HG03457 (cell line): ENCODE data around the gene TCEANC2.
"Not testable (repeated sequence)": the region's sequence is repeated elsewhere in the genome, so short reads cannot be mapped to it uniquely, and the experiment has no call there.

Experiments used
- ATAC-seq: cut with Tn5 transposase; IDR thresholded peaks from one replicate; pipeline ENCODE4 v1.9.1; 2021; ENCODE audit warnings: moderate number of reproducible peaks; ENCODE audit not compliant: unreplicated experiment

TCEANC2 gene

DNA sequence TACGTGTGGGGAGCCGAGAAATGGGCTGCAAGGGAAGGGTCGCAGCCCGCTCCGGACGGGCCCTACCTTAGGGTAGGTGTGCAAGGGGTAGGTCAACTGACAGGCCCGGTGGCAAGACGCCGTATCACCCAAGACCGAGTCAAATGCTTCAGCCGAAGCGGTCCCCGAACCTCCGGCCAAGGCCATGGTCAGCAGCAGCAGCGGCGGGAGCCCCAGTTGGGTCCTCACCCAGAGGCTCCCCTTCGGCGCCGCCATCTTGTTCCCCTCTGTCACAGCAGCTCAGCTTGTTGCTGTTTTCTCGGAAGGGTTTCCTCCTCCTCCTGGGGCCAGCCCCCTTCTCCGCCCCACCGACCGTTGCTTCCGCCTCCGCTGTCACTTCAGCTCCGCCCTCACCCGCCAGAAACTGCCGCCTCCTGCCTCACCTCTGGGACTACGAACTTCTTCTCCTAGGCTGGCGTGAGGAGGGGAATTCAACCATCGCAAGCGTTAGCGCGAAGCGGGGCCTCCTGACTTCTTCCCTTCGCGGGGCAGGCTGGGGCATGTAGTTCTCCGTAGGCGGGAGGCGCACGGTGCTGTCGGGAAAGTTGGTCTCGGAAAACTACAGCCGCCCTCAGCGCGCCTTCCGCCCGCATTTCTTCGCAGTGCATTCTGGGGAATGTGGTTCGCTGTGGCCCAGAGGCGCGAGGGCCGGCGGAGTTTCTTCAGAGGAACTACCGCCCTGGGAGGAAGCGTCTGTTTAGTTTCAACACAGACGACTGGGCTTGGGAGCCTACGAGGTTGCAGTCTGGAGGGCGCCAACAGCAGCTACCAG, at the start of gene TCEANC2, which contains the start of gene TMEM59:
Gene TCEANC2, plus strand, starts transcription at position 675 of the 811 bp plus-strand sequence. CDS start 815 bp downstream, outside the sequence.
Gene TMEM59, minus strand, starts transcription at position 271 of the 811 bp plus-strand sequence. Its CDS starts 16 bp downstream, at position 255.
- ATAC-seq, result peak; percentile 90

DNA sequence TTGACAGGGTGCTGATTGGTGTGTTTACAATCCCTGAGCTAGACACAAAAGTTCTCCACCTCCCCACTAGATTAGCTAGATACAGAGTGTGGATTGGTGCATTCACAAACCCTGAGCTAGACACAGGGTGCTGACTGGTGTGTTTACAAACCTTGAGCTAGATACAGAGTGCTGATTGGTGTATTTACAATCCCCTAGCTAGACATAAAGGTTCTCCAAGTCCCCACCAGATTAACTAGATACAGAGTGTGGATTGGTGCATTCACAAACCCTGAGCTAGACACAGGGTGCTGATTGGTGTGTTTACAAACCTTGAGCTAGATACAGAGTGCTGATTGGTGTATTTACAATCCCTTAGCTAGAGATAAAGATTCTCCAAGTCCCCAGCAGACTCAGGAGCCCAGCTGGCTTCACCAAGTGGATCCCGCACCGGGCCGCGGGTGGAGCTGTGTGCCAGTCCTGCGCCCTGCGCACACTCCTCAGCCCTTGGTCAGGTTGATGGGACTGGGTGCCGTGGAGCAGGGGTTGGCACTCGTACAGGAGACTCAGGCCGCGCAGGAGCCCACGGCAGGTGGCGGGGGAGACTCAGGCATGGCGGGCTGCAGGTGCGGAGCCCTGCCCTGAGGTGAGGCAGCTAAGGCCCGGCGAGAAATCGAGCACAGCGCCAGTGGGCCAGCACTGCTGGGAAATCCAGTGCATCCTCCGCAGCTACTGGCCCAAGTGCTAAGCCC, 49.5 kb upstream of the TCEANC2 start:
- not testable (repeated sequence) for ATAC-seq

DNA sequence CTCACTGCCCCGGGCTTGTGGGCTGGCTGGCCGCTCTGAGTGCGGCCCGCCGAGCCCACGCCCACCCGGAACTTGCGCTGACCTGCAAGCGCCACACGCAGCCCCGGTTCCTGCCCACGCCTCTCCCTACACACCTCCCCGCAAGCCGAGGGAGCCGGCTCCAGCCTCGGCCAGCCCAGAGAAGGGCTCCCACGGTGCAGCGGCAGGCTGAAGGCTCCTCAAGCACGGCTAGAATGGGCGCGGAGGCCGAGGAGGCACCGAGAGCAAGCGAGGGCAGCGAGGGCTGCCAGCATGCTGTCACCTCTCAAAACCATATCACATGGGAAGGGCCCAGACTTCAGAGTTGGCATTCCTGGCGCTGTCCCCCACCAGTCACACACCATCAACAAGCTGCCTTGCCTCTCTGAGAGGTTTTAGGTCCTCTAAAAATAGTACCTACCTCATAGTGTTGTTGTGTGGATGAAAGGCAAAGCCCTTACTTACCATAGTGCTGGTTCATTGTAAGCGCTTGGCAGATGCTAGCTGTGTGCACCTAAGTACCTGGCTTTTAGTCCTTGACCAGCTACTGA, 48.8 kb upstream of the TCEANC2 start:
- no peak for ATAC-seq

DNA sequence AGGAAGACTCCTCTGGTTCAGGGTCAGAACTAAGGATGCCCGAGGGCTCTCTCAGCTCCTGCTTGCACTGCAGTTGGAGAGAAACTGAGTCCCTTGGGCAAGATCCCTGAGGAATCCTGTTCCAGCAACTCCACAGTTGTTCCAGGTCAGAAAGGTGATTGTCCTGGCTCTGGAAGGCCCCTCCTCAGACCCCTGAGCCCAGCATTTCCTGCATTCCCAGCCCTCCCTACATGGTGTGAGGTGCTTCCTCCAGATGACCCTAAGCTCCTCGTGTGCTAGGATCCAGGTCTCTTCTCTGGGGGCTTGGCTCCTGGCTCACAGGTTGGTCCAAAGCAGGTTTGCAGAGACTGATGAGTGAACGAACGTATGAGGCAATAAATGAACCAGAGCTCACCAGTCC, 46.9 kb upstream of the TCEANC2 start:
- ATAC-seq, result no peak

DNA sequence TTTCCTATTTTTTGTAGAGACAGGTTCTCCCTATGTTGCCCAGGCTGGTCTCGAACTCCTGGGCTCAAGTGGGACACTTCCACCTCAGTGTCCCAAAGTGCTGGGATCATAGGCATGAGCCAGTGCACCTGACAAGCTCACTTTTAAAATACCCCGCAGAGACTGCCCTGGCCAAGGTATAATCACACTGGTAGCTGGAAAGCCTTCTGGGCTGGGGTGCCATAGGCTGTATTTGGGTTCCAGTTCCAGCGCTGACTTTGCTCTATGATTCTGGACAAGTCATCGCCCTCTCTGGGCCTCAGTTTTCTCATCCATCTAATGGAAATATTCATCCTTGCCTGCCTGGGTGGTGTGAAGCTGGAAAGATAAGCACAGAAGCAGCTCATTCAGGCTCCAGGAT, 45.8 kb upstream of the TCEANC2 start:
- no peak for ATAC-seq

DNA sequence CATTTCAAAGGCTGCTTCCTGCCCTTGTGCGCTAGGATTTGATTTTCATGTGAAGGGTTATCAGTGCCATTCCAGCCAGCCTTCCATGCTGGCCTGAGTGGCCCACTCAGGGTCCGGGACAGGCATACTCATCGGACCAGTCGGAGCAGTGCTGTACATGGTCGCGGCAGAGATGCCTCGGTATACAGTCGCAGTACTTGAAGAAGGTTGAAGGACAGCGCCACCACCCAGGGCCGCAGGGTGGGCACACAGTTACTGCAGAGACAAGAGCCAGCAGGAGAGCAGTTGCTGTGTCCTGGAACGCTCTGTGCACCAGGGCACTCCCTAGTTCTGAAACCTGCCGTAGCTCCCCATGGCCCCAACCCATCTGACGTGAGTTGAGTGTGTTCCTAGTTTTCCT, 44.5 kb upstream of the TCEANC2 start:
- ATAC-seq, result no peak

DNA sequence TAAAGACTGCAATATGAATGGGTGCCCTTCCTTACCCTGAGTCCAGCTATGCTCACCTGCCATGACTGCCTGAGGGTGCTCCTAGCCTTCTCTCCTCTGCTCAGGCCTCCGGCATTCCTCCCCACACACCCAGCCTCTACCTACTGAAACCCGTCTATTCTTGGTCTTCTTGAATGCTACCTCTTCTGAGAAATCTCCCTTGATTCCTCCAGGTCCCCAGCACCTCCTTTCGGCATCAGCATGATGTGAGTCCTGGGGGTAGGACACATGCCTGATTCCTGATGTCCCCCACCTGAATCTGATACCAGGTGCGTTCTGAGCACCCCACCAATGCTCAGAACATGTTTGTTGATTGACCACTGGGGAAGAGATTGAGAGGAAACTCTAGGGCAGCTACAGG, 44.0 kb upstream of the TCEANC2 start:
- ATAC-seq, result no peak

DNA sequence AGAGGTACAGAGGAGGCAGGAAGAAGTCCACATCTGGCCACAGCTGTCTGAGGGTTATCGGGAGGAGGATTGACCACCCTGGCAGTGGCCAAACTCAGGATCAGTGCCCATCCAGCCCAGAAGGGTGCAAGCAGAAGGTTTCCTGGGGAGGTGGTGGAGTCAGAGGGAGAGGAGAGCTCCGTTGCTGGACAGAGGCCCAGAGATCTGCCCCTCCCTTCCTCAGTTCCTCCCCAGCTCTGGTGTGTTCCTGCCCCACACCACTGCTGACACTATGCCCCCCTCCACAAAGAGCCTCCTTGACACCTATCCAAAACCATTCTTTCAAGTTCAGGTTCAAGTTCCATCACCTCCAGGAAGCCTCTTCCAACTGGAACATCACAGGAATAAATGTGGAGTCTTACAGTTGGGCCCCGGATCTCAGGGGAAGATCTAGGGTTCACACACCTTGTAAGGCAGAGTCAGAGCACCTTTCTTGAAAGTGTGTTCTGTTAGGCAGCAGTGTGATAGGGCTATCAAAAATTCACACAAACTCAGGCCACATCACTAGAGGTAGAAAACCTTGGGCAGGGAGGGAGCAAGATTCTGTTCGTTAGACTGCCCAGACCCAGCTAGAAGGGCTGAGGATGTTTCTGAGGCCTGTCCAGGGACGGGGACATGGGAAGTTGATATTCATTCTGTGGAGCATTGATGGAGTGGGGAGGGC, 42.8 kb upstream of the TCEANC2 start:
- no peak for ATAC-seq

DNA sequence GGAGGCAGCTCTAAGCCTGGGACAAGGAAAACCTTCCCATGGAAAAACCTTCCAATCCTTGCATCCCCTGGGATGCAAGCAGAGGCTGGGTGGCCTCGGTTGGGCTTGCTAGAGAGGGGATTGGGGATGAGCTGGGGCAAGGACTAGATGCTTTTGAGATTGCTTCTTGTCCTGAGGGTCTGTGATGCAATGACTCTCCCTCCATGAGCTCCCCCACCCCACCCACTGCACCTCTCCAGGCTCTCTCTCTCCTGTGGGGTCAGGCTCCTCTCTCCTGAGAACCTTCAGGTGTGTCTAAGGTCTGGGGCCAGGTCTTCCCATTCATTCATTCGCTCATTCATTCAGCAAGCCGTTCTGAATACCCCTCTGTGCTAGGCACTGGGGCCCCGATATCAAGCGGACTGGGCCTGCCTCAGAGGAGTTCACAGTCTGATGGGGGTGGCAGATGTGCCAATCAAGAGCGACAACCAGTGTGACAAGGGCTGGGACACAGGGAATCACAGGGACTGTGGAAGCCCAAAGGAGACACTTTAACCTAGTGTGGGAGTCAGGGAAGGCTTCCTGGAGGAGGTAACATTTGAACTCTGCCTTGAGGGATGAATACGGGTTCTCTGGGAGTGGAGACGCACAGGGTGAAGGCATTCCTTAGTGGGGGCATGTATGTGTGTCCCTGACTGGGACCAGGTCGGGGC, 41.9 kb upstream of the TCEANC2 start:
- no peak for ATAC-seq

DNA sequence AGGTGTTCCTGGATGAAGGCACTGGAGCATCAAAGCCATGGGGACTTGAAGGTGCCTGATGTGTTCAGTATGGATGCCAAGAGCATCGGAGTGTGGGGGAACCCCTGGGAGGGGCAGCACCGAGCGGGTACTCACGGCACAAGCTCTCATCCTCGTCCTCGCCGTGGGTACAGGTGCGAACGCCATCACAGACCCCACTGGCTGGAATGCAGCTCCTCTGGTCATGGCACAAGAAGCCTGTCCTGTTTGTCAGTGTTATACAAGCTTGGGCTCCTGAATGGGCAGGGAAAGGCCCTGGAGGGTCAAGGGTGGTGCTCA, 41.4 kb upstream of the TCEANC2 start:
- no peak for ATAC-seq

DNA sequence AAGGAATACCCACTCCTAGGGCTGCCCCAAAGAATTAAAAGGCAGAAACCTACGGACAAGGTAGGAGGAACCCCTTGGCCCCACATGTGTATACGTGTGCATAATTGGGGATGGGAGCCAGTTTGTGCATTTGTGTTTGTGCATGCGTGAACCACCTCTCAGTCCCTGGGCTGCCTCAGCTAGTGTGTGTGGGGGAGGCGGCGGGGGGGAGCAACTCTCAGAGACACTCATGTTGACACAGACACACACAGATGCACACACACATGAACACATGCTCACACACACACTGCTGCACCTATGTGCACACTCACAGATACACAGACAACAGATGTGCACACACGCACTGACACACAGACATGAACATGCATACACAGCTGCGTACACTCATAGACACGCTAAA, 40.5 kb upstream of the TCEANC2 start:
- no peak for ATAC-seq

DNA sequence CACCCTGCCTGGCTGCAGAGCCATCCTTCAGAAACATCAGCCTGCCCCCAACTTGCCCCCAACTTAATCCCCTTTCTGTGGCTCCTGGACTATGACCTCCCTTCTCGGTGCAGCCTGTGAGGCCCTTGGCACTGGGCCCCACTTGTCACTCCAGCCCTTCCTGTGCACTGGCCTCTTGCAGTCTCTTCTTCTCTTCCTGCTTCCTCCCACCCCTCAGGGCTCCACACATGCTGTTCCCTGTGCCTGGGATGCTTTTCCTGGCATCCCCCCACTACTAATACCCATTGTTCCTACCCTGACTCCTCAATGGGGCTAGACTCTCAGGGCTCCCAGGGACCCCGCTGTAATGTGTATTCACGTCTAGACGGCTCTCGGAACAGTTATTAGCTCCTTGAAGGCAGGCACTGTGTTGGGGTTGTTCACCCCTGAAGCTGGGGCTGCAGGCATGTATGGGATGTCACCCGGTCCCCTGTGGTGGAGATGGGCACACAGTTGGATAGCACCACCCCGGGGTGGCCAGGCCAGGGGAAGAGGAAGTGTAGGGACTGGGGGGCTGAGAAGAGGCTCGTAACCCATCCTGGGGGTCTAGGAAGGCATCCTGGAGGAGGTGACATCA, 39.9 kb upstream of the TCEANC2 start:
- ATAC-seq, result no peak

DNA sequence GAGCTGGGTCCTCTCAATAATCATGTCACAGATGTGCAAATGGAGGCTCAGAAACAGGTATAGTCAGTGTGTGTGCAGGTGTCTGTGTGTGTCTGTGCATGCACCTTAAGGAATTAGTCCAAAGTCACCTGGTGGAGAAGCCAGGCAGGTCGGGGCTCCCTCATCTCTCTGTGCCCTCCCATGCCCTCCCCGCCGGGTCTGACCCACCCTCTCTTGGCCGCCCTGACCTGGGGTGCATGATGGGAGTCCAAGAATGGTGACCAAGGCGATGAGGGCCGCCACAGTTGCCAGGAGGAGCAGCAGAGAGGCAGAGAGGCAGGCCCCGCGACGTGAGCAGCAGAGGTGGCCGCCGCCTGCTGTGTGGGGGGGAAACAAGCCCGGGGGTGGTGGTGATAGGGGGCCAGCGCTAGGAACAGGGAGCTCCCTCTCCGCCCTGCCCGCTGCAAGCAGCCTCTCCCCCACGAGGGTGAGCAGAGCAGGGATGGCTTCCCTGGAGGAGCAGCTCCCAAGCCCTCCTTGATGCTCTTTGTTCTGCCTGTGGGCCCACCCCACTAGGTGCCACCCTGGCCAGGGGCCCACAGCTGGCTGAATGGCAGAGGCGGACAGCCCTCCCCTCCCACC, 39.3 kb upstream of the TCEANC2 start:
- ATAC-seq, result no peak

DNA sequence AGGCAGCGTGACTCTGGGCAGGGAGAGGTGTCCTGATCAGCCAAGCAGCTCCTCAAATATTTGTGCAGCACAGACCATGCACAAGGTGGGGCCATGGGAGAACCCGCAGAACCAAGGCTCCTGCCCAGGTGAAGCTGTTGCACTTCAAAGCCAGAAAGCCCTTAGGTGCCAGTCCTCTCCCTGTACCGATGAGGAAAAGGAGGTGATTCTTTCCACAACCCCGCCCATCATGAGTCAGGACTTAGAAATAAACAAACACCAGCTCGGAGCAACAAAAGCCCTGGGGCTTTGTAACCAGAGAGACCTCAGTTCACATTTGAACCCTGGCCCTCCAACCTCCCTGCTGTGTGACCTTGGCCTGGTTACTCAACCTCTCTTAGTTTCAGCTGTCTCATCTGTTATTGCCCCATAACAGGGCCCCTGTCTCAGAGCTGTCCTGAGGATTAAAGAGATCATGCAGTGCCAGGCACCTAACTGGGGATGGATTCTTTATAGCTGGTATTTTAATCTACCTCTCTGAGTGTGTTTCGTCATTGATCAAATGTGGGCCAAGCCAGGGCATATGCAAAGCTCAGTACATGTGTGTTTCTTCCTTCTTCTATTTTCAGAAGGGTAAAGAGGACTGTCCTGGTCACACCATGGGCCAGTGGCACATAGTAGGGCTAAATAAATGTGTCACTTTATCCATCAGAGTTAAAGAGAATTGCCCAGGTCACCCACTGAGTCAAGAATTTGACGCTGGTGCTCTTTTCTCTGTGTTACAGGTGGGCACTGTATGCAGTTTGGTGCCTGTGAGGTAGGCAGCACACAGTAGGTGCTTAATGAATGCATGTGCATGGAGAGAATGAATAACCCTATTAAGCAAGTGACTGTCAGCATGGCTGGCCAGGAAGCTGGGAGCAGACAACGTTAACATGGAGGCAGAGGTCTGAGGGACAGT, 36.8 kb upstream of the TCEANC2 start:
- ATAC-seq, result no peak

DNA sequence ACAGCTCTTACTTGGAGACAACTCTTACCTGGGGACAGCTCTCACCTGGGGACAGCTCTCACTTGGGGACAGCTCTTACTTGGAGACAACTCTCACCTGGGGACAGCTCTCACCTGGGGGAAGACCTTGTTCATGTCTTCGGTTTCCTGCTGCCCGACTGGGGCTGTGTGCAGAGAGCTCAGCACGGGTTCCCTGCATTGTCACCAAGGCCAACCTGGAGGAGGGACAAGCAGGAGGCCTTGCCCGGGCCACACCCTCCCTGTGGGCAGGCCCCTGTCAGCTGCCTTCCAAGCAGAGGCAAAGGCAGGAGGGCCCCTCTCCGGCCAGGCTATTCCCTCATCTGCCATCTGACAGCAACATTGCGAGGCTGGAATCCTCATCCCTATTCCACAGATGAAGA, 35.4 kb upstream of the TCEANC2 start, which contains the start of gene LDLRAD1:
Gene LDLRAD1, minus strand, starts transcription at position 208 of the 400 bp plus-strand sequence. Its CDS starts 74 bp downstream, at position 134.
- no peak for ATAC-seq

DNA sequence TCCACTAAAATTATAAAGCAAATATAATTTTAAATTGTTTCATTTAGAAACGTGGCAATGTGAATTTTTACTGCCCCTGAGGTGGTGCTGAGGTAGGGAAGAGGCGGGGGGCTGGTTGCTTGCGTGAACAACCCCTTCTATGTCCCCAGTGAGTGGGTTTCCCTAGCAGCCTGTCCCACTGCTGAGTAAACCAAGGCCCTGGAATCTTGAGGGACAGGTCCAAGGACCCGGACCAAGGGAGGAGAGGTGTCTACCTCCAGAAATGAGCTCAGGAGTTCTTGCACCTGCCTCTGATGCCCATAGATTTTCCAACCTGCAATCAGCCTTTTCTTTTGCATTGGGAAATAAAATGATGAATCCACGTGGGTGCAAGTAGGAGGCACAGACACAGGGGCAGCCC, 34.8 kb upstream of the TCEANC2 start:
- no peak for ATAC-seq

DNA sequence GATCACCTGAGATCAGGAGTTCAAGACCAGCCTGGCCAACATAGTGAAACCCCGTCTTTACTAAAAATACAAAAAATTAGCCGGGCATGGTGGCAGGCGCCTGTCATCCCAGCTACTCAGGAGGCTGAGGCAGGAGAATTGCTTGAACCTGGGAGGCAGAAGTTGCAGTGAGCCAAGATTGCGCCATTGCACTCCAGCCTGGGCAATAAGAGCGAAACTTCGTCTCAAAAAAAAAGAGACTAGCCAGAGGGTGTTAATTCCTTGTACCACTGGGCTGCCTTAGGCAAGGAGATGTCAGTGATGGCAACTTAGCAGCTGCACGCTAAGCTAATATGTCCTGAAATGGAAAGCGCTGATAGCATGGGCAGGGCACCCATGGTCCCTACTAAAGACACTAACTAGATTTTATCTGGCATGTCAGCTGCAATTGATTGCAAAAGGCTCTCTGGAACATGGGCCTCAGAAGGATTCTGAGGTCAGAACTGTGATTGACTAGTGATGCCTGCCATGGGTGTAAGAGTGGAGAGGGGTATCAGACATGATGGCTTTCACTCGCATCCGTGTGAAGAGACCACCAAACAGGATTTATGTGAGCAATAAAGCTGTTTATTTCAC, 33.7 kb upstream of the TCEANC2 start:
- ATAC-seq, result not testable (repeated sequence)

DNA sequence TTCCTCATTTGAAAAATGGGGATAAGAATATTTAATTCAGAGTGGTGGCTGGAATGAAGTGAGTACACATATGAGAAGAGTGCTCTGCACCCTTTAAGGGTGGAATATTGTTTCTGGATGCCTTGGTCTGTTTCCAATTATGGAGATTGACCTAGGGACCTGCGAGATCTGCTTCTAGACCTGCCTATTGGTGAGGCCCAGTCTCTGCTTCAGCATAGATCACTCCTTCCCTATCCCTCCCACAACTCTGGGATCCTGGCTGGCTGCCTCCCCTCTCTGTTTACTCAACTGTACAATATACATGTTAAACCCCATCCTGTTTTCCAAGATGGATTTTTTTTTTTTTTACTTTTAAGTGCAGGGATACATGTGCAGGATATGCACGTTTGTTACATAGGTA, 29.1 kb upstream of the TCEANC2 start:
- no peak for ATAC-seq
